Liver (tissue), 9 donors: ENCODE data around the gene RAD51B. TPM values are rescaled to one million over a fixed set of nuclear protein-coding genes. Genes with fewer than 3 reads are reported as not detected.

Experiments used
- DNase-seq: peaks from one replicate; pipeline ENCODE4 v3.0.0-alpha.2; 2017; ENCODE audit warnings: low spot score
- H3K27ac ChIP-seq, 2 donors: one replicate each; pipeline ENCODE4 v1.7.0; 2013; ENCODE audit warnings: inconsistent platforms in 2 of 2, low read length in 2 of 2, control low read depth in 1 of 2, low read depth in 1 of 2, mild to moderate bottlenecking in 1 of 2
- H3K27me3 ChIP-seq, 4 donors: one replicate each; pipeline versions ENCODE4 v1.6.1 to v1.7.0; 2013; ENCODE audit warnings: low read length in 3 of 4, inconsistent platforms in 1 of 4, mild to moderate bottlenecking in 1 of 4, moderate library complexity in 1 of 4; ENCODE audit not compliant: control insufficient read depth in 4 of 4, insufficient read depth in 4 of 4
- H3K36me3 ChIP-seq, 4 donors: one replicate each; pipeline versions ENCODE4 v1.6.1 to v1.7.0; 2013; ENCODE audit warnings: low read length in 3 of 4, mild to moderate bottlenecking in 3 of 4, low read depth in 1 of 4, moderate library complexity in 1 of 4; ENCODE audit not compliant: control insufficient read depth in 4 of 4, insufficient read depth in 3 of 4
- H3K4me1 ChIP-seq, 4 donors: one replicate each; pipeline versions ENCODE4 v1.6.1 to v1.7.0; 2013; ENCODE audit warnings: low read length in 3 of 4, mild to moderate bottlenecking in 3 of 4, moderate library complexity in 1 of 4; ENCODE audit not compliant: control insufficient read depth in 4 of 4, insufficient read depth in 4 of 4
- H3K4me3 ChIP-seq, 3 donors: one replicate each; pipeline versions ENCODE4 v1.6.1 to v1.7.0; 2013; ENCODE audit warnings: low read length in 3 of 3, control low read depth in 1 of 3, low read depth in 1 of 3, mild to moderate bottlenecking in 1 of 3
- H3K9ac ChIP-seq, 2 donors: one replicate each; pipeline ENCODE4 v1.7.0; 2013; ENCODE audit warnings: low read length in 2 of 2, mild to moderate bottlenecking in 2 of 2, moderate library complexity in 2 of 2, control low read depth in 1 of 2, low read depth in 1 of 2
- H3K9me3 ChIP-seq, 4 donors: one replicate each; pipeline versions ENCODE4 v1.6.1 to v1.7.0; 2013; ENCODE audit warnings: low read length in 3 of 4; ENCODE audit not compliant: control insufficient read depth in 4 of 4
- ATF3 ChIP-seq: IDR thresholded peaks from 2 replicates; pipeline ENCODE4 v1.6.1; 2016; ENCODE audit warnings: antibody characterized with exemption
- EGR1 ChIP-seq, 2 donors: IDR thresholded peaks; 2 replicates each; pipeline ENCODE4 v1.6.1; 2016 to 2018; ENCODE audit warnings: antibody characterized with exemption in 2 of 2, low read depth in 2 of 2
- FOXA1 ChIP-seq: IDR thresholded peaks from 2 replicates; pipeline ENCODE4 v1.6.1; 2016; ENCODE audit warnings: antibody characterized with exemption
- FOXA2 ChIP-seq: IDR thresholded peaks from 2 replicates; pipeline ENCODE4 v1.6.1; 2016; ENCODE audit warnings: antibody characterized with exemption
- GABPA ChIP-seq, 2 donors: IDR thresholded peaks in 1 of 2; conservative IDR thresholded peaks in 1 of 2; 2 replicates each; pipeline ENCODE4 v1.6.1; 2016; ENCODE audit warnings: antibody characterized with exemption in 2 of 2, mild to moderate bottlenecking in 1 of 2, moderate library complexity in 1 of 2
- JUND ChIP-seq, 2 donors: IDR thresholded peaks; 2 replicates each; pipeline ENCODE4 v1.6.1; 2016; ENCODE audit warnings: antibody characterized with exemption in 2 of 2
- RAD21 ChIP-seq, 2 donors: IDR thresholded peaks; 2 replicates each; pipeline ENCODE4 v1.6.1; 2016; ENCODE audit warnings: antibody characterized with exemption in 2 of 2, mild to moderate bottlenecking in 2 of 2
- REST ChIP-seq: IDR thresholded peaks from 2 replicates; pipeline ENCODE4 v1.6.1; 2016; ENCODE audit warnings: antibody characterized with exemption, mild to moderate bottlenecking
- TAF1 ChIP-seq: conservative IDR thresholded peaks from 2 replicates; pipeline ENCODE4 v1.6.1; 2016; ENCODE audit warnings: antibody characterized with exemption, mild to moderate bottlenecking
- ZBTB33 ChIP-seq: IDR thresholded peaks from 2 replicates; pipeline ENCODE4 v1.6.1; 2016; ENCODE audit warnings: antibody characterized with exemption
- WGBS: extraction: QIAGEN DNeasy Blood & Tissue Kit; methylation state at CpG from one replicate; pipeline ENCODE4 v1.1.7; 2013; 5-methylcytosine and 5-hydroxymethylcytosine counted together
- polyA plus RNA-seq, 2 donors: library from polyadenylated mRNA; stranded (reverse) in 1 of 2; unstranded in 1 of 2; fragments of 200-250 nt in 1 of 2; fragments of >200 nt in 1 of 2; fragmentation: Nextera tagmentation in 1 of 2; extraction: Ambion mirVana in 1 of 2; gene quantifications; one replicate each; pipeline versions ENCODE4 v1.2.1 to v1.2.3, GENCODE V29; 2013 to 2015
- total RNA-seq, 2 donors: library from RNA; depleted of rRNA; stranded (reverse); fragments of >200 nt; gene quantifications; one replicate each; pipeline ENCODE4 v1.2.3, GENCODE V29; 2014
- TF ChIP-seq, protein P1 (sequence below): fragments of 150-350 bp; IDR thresholded peaks from 2 replicates; pipeline ENCODE4 v1.5.1; 2017; ENCODE audit warnings: improper control_type of control experiment, low read depth, low read length; ENCODE audit not compliant: missing input control
- donor health status: healthy.
- donor health status: healthy.
- donor health status: healthy.
- donor health status: healthy.
- donor health status: healthy.

Gene RAD51B
- total and polyA plus RNA-seq, 4 donors = 0.81 to 12.9 (median 2.4) TPM

GRCh38 chr14:68234101-68234905 is 414.7 kb downstream of the RAD51B start (continued):
- no peak for TF ChIP-seq ATF3

- no peak overlapping the region for H3K27ac ChIP-seq
- H3K9ac ChIP-seq = no peak overlapping the region
- TF ChIP-seq RAD21 (IDR thresholded peaks at IDR 0.05) (no peak), TAF1 (no peak), ZBTB33 (no peak), FOXA1 (no peak), JUND (IDR thresholded peaks at IDR 0.05) (no peak), EGR1 (IDR thresholded peaks at IDR 0.05; ENCODE audit: low read depth in 2 of 2) (no peak), GABPA (IDR thresholded peaks at IDR 0.05 in 1 of 2, conservative IDR thresholded peaks at IDR 0.05 in 1 of 2) (no peak), FOXA2 (no peak), REST (no peak)
- TF ChIP-seq, protein P1, sequence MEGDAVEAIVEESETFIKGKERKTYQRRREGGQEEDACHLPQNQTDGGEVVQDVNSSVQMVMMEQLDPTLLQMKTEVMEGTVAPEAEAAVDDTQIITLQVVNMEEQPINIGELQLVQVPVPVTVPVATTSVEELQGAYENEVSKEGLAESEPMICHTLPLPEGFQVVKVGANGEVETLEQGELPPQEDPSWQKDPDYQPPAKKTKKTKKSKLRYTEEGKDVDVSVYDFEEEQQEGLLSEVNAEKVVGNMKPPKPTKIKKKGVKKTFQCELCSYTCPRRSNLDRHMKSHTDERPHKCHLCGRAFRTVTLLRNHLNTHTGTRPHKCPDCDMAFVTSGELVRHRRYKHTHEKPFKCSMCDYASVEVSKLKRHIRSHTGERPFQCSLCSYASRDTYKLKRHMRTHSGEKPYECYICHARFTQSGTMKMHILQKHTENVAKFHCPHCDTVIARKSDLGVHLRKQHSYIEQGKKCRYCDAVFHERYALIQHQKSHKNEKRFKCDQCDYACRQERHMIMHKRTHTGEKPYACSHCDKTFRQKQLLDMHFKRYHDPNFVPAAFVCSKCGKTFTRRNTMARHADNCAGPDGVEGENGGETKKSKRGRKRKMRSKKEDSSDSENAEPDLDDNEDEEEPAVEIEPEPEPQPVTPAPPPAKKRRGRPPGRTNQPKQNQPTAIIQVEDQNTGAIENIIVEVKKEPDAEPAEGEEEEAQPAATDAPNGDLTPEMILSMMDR = no peak
- no peak for DNase-seq
- H3K4me1 ChIP-seq = peaks cover 0 to 50% (median 35%) of the 10 kb centered on the region in 4 donors
- no peaks in the 10 kb centered on the region for H3K36me3 ChIP-seq
- H3K4me3 ChIP-seq = no peak overlapping the region
- no peaks in the 10 kb centered on the region for H3K27me3 ChIP-seq
- WGBS = 93% methylated on average over 3 of the region's 3 CpGs
- H3K9me3 ChIP-seq = no peaks in the 10 kb centered on the region
Observed at GRCh38 chr14:68235011-68235410, 415.4 kb downstream of the RAD51B start.
